Ramos (cell line): ENCODE data around the gene THAP7.

ENCODE experiments used
- in situ Hi-C: fragments of 300-500 bp; cut with MboI; formaldehyde crosslinking; loops from one replicate; pipeline ENCODE4 v1.14.3; 2022; ENCODE audit warnings: low sequenced_read_pairs; ENCODE audit not compliant: unreplicated experiment

THAP7 gene

DNA sequence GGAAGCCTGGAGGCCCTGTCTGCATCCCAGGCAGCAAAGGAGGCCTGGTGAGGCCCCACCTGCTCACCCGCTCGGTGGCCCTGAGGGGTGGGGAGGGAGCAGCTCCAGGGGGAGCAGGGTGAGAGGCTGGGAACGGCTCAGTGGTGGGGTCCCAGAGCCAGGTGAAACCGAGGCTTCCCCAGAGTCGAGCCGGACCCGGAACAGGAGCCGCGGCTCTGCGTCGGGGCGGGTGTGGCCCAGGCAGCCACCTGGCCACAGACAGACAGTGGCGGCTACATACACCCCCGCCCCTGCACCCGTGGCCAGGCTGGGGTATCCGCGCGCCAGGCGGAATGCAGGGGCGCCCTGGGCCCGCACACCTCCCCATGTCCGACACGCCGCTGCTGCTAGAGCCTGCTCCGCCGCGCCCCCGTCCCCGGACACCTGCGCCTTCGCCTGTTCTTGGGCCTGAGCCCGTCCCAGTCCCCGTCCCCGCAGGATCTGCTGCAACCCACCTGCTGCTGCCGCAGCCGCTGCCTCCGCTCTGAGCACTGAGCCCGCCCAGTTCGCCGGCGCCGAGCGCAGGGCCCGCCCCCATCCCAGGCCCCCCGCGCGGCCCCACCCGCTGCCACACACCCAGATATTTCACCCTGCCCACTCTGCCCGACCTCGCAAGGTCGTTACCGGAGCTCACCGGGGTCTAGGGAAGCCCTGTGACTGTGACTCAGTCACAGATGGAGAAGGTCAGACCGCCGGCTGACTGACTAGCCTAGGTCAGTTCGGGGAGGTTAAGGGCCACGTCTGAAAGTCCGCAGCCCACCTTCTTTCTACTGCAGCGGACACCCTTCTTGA lies 30.3 kb upstream of the THAP7 start, which contains the start of gene SLC7A4:
TSS of gene SLC7A4 (minus strand) at position 525 of the 831 bp plus-strand sequence. CDS start 749 bp downstream, outside the sequence.
- in situ Hi-C loops = no loop called here

DNA sequence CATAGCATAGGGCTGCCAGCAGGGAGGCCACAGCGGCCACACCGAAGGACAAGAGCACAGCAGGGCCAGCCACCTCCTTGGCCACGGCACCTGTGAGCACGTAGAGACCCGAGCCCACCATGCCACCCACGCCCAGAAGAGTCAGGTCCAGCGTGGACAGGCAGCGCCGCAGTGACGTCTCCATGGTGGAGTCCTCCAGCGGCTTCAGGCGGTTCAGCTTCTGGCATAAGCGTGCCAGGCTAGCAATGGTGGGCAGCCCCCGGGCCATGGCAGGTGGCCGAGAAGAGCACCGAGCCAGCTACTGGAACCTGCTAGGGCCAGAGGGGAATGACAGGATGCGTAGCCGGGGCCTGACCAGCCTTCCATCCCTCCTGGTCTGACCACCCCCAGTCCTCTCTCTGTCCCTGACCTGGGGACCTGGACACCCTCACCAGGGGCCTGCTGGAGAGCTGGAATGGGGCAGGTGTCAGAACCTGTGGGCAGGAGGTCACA lies 29.7 kb upstream of the THAP7 start:
- in situ Hi-C loops = no loop called here

DNA sequence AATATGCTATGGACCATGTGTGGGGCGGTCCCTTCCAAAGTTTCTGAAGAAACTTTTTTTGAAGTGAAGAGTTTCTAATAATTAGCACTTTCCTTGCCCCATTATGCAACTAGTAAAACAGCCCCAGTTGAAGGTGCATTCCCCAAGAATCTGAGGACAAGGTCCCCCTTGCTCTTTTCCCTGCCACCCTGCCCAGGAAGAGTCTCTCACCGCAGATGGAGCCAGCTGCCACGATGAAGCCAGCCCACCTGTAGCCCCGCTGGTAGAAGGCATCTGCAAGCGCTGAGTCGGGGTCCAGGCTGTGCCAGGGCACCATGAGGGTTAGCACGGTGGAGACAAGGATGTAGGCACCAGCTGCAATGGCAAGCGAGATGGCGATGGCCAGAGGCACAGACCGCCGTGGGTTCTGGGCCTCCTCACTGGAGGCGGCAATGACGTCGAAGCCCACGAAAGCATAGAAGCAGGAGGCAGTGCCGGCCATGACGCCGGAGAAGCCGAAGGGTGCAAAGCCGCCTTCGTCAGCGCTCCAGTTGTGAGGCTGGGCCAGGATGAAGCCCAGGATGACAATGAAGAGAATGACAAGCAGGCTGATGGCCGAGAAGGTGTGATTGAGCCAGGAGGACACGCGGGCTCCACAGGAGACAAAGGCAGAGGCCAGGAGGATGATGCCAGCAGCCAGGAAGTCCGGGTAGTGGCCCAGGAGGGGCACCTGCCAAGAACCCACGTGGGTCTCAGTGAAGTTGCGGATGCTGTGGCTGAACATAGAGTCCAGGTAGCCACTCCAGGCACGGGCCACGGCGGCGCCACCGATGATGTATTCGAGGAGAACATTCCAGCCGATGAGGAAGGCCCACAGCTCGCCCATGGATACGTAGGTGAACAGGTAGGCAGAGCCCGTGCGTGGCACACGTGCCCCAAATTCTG lies 29.0 kb upstream of the THAP7 start:
- in situ Hi-C loops = no loop called here

DNA sequence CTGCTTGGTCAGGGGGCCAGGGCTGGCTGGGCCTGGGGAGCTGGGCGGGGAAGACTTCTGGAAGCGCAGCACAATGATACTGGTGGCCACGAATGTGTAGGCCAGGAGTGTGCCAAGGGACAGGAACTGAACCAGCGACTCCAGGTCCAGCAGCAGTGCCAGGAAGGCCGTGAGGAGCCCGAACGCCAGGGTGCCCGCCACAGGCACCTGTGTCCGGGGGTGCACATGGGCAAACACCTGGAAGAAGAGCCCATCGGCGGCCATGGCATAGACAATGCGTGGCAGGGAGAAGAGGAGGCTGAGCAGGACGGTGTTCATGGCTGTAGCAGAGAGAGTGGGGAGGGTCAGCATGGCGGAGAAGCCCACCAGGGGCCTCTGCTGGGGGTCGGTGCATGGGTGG lies 28.1 kb upstream of the THAP7 start:
- in situ Hi-C loops = no loop called here

DNA sequence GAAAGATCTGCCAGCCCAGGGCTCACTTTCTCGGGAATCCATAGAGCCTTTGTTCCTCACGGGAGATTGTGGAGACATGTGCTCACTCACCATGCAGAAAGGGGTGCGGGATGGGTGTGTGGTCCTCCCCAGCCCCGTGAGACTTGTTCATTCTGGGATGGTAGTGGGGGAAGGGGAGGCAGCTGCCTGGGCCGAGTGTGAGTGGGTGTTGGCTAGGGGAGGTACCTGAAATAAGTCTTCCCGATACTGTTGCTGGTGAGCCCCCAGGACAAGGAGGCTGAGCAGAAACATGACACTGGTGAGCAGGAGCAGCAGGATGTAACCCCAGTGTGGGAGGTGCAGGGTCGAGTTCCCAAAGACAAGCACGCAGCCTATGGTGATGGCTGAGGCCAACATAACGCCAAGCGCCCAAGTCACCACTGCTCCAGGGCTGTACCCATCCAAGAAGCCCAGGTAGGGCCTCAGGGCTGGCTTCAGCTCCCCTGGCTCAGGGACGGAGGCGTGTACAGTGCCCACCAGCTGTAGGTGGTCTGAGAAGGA lies 27.6 kb upstream of the THAP7 start:
- in situ Hi-C loops = no loop called here

DNA sequence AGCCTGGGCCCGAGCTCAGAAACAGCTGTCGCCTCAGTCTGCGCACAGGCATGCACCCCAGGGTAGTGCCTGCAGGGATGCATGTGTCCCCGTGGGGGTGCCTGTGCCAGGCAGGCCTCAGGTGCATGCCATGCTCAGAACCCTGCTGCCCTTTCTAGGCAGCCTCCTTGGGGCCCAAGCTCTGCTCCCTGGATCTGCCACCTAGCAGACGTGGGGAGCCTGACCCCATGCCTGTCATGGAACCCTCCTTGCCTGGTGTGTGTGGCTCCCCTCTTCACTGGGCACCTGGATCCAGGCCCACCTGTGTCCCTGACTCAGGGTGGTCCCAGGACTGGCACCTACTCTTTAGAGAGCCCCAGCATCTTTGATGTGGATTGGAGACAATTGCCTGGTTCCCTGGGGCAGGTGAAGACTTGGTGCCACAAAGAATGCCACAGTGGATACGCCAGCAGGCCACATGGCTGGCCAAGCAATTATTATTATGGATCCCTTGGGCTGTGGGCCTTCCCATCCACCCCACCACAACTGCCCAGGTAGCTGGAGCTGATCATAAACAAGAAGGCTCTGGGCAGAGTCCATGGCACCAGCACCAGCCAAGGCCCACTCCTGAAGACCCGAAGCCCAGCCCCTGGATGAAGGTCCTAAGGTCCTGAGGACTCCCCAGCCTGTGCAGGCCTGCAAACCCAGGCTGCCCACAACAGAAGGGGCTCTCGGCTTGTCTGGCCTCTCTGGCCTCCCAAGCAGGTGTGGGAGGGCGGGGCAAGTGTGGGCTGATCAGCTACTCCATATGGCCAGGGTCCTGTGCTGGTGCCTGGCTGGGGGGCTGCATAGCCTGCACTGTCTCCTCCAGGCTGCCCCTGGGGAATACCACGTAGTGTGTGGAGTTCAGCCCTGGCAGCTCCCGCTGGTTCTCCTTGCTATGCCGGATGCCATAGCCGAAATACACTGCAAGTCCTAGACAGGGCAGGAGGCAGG lies 26.6 kb upstream of the THAP7 start:
- in situ Hi-C loops = no loop called here

DNA sequence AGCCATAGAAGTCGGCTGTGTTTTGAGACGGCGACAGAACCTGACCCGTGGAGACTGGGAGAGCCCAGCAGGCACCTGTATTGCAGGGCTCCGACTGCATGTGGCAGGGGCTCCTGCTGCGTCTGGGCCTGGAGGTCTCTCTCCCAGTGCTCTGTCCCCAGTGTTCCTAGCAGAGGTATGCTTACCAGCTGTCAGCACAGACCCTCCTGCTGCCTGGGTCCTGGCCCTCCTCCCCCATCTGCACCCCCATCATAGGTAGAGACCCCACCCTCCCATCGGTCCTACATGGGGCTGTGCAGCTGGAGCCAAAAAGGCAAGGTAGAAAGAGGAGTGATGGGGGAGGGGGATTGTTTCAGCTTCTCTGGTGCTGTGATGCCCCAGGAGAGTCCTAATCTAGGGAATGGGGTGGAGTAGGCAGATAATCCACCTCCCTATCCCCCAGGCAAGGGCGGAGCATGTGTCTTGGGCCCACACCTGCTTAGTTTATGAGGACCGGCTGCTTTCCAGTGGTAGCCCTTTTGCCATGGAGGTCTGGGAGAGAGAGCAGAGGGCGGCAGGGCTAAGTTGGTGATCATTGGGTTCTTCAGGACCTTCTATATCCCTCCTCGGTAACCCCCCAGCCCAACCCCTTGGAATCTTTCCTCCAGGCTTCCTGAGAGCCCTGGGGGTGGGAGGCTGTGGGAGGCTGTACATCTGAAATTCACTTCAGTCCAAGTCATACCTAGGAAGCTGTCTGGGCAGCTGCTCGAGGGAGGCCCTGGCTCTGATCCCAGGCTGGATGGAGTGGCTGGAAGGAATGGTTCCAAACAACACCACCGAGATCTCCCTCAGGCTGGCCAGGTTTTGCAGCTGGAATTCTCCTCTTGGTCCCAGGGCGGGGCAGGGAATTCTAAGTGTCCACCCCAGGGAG lies 25.1 kb upstream of the THAP7 start:
- in situ Hi-C loops = no loop called here

DNA sequence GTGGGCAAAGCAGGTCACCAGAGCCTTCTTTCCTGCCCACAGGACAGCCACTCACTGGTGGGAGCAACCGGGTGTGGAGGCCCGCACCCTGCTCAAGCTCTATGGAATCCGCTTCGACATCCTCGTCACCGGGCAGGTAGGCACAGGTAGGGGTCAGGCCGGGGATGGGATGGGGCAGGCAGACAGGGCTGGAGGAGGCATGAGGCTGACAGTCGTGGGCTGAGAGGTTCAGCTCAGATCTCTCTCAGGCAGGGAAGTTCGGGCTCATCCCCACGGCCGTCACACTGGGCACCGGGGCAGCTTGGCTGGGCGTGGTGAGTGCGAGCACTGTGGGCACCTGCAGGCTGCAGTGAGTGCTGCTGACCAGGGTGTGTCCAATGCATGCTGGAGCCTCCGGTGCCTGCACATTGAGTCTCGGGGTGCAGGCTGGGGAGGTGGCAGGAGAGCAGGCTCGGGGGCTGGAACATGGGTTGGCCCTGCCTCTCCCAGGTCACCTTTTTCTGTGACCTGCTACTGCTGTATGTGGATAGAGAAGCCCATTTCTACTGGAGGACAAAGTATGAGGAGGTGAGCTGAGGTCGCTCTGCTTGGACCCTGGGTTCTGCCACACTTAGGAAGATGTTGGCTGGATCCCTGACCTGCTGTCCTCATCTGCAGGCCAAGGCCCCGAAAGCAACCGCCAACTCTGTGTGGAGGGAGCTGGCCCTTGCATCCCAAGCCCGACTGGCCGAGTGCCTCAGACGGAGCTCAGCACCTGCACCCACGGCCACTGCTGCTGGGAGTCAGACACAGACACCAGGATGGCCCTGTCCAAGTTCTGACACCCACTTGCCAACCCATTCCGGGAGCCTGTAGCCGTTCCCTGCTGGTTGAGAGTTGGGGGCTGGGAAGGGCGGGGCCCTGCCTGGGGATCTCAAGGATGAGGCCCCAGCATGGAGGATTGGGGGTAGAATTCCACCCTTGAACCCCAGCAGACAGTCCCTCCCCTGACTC lies 24.1 kb upstream of the THAP7 start:
- in situ Hi-C loops = no loop called here

DNA sequence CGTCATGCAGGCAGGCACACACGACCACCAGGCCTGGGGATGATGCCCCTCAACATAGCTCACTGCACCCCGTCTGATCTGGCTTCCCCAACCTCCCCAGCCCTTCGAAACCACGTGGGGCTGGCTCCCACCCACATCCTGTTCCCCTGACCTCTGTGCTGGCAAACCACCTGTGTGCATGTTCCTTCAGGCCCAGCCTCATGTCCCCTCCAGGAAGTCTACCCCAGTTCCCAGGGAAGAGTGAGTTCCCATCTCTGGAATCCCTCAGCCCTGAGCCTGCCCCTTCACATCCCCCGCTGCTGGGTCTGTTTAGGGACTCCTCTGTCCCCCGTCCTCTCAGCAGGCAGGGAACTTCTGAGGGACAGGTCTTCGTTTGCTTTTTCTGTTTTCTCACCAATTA lies 23.3 kb upstream of the THAP7 start:
- in situ Hi-C loops = no loop called here

DNA sequence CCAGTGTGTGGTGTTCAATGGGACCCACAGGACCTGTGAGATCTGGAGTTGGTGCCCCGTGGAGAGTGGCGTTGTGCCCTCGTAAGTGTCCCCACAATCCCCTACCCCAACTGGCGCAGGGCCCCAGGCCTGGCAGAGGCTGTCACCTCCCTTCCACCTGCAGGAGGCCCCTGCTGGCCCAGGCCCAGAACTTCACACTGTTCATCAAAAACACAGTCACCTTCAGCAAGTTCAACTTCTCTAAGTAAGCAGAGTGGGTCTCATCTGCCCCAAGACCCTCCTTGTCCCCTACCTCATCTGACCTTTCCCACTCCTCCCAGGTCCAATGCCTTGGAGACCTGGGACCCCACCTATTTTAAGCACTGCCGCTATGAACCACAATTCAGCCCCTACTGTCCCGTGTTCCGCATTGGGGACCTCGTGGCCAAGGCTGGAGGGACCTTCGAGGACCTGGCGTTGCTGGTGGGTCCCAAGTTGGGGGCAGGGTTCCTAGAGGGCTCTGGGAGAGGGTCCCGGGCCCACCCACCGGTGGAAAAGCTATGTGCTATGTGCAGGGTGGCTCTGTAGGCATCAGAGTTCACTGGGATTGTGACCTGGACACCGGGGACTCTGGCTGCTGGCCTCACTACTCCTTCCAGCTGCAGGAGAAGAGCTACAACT lies 21.2 kb upstream of the THAP7 start:
- in situ Hi-C loops = no loop called here

DNA sequence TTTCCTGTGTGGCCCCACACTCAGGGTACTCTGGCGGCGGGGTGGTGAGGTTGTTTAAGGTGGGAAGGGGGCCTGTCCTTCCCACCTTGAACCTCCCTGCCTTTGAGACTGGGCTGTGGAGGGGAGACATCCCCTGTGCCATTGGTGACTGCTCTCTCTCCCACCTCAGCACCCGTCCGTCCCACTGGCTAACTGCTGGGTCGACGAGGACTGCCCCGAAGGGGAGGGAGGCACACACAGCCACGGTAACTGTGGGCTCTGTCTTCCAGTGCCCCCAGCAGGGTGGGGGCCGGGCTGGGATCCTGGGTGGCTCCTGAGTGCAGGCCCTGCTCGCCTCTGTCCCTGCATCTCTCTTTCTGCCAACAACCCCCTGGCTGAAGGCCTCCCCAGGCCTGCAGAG lies 20.6 kb upstream of the THAP7 start:
- in situ Hi-C loops = no loop called here

DNA sequence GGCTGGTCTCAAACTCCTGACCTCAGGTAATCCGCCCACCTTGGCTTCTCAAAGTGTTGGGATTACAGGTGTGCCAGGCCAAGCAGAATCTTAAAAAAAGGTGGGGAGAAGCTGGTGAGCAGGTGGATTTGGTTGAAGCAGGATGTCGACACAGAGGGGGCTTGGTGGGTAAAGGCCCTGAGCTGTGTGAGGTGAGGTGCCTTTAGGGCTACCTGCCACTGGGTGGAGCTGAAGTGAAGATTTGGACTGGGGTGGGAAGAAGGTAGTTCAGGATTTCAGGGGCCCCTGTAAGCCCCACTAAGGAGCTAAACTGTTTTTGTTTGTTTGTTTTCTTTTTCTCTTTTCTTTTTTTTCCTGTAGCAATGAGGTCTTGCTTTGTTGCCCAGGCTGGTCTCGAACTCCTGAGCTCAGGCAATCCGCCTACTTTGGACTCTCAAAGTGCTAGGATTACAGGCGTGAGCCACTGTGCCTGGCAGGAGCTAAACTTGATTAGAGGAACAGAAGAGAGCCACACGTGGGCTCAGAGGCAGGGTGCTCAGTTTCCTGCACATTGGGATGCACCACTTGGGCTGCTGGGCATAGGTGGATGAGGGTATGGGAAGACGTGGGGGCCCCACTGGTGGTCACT lies 19.0 kb upstream of the THAP7 start:
- in situ Hi-C loops = no loop called here

DNA sequence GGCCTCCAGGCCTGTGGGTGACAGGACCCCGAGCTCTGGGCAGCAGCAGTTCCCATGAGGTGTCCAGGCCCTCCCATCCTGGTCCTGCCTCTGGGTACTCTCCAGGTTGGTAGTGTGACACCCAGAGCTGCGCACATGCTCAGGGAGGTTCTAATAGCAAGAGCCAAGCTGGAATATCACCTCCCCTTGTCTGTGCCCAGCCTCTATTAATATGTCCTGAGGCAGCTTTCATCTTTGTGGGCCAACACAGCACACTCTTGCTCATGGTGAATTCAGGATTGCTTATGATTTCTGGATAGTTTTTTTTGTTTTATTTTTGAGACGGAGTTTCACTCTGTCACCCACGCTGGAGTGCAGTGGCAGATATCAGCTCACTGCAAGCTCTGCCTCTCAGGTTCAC lies 16.4 kb upstream of the THAP7 start:
- in situ Hi-C loops = no loop called here

DNA sequence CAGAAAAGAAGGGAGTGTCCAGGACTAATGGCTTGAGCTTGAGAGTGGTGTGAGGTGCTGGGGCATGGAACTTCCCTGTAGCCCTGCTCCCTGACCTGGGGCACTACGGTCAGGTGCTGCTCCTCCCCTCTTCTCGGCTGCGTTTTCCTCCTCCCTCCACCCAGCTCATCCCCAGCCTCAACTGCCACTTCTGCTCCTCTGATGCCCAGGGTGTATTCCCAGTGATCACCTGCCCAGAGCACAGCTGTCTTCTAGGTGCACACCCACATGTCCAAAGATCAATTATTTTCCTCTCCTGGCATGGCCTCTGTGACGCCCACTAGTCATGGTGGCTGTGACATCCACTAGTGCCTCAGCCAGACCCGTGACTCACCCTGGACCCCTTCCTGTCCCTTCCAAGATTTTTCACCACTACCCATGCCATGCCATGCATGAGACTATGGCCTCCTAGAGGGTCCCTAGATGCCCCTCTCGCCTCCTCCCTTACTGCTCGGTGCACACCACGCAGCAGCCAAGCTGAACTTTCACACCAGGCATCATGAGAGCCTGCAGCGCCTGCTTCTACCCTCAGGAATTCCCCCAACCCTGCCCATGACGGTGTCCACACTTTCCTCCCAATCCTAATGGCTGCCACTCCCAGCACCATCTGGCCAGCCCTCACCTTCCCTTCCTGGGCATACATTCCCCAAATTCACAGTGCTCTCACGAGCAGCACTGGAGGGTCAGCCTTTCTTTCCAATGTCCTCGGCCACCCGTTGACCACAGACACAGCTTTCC lies 14.9 kb upstream of the THAP7 start:
- in situ Hi-C loops = no loop called here

DNA sequence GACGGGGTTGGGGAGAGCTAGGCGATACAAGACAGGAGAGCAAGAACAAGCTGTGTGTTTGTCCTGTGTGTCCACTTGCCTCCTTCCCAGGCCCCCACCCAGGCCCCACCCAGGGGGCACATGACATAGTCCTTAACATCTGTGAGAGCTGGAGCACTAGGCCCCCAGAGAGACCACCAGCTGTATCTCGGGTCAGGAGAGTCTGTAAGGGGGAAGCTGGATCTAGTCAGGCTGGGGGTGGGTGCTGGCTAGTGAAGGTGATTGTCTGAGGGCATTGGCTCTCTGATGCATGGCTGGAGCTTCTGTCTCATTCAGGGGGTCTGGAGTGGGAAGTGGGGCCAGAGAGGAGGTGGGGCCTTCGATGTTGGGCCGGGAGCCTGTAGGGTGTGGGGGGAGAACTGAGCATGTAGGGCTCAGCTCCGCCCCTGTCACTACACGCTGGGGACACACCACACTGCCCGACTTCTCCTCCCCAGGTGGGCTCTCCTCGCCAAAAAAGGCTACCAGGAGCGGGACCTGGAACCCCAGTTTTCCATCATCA lies 13.6 kb upstream of the THAP7 start:
- in situ Hi-C loops = no loop called here
